MM.1S (cell line): ENCODE results near the gene CACNA2D1.

Experiments used
- DNase-seq: peaks from one replicate; pipeline ENCODE4 v3.0.0-alpha.2; 2015
- H2AFZ ChIP-seq: fragments of 300-600 bp; sonication (generic); 2 replicates; pipeline ENCODE4 v1.6.0; 2016; ENCODE audit warnings: antibody characterized with exemption, low read length
- H3F3A ChIP-seq: fragments of 300-600 bp; sonication (generic); 2 replicates; pipeline ENCODE4 v1.6.1; 2016; ENCODE audit warnings: mild to moderate bottlenecking, antibody characterized with exemption, low read length, moderate library complexity, mixed read lengths; ENCODE audit not compliant: insufficient read depth
- H3K27ac ChIP-seq: fragments of 300-600 bp; sonication (generic); 2 replicates; pipeline ENCODE4 v1.5.1; 2016; ENCODE audit warnings: mild to moderate bottlenecking, low read length
- H3K27me3 ChIP-seq: fragments of 300-600 bp; sonication (generic); replicated peaks from 2 replicates; pipeline ENCODE4 v1.6.0; 2016; ENCODE audit warnings: low read length; ENCODE audit not compliant: insufficient read depth
- H3K36me3 ChIP-seq: fragments of 300-600 bp; sonication (generic); replicated peaks from 2 replicates; pipeline ENCODE4 v1.6.1; 2016; ENCODE audit warnings: mild to moderate bottlenecking, low read length, mixed read lengths; ENCODE audit not compliant: insufficient read depth
- H3K4me1 ChIP-seq: fragments of 300-600 bp; sonication (generic); 2 replicates; pipeline ENCODE4 v1.6.1; 2016; ENCODE audit warnings: low read length, mixed read lengths
- H3K4me2 ChIP-seq: fragments of 300-600 bp; sonication (generic); 2 replicates; pipeline ENCODE4 v1.6.0; 2016; ENCODE audit warnings: low read depth, low read length
- H3K4me3 ChIP-seq: fragments of 300-600 bp; sonication (generic); 2 replicates; pipeline ENCODE4 v1.5.1; 2016; ENCODE audit warnings: low read length, mixed read lengths
- H3K79me2 ChIP-seq: fragments of 300-600 bp; sonication (generic); 2 replicates; pipeline ENCODE4 v1.6.1; 2016; ENCODE audit warnings: mixed run types, low read length, mixed read lengths
- H3K9ac ChIP-seq: fragments of 300-600 bp; sonication (generic); 2 replicates; pipeline ENCODE4 v1.6.1; 2016; ENCODE audit warnings: low read length, mixed read lengths
- H3K9me2 ChIP-seq: fragments of 300-600 bp; sonication (generic); replicated peaks from 2 replicates; pipeline ENCODE4 v1.6.1; 2016; ENCODE audit warnings: mild to moderate bottlenecking, low read length, mixed read lengths; ENCODE audit not compliant: insufficient read depth
- H3K9me3 ChIP-seq: fragments of 300-600 bp; sonication (generic); replicated peaks from 2 replicates; pipeline ENCODE4 v1.6.1; 2016; ENCODE audit warnings: mild to moderate bottlenecking, low read length, mixed read lengths; ENCODE audit not compliant: insufficient read depth
- H4K20me1 ChIP-seq: fragments of 300-600 bp; sonication (generic); 2 replicates; pipeline ENCODE4 v1.6.1; 2016; ENCODE audit warnings: mild to moderate bottlenecking, low read length, moderate library complexity, mixed read lengths; ENCODE audit not compliant: insufficient read depth
- CTCF ChIP-seq: fragments of 300-600 bp; sonication (generic); IDR thresholded peaks from 2 replicates; pipeline ENCODE4 v1.5.1; 2016; ENCODE audit warnings: antibody characterized with exemption, low read length, mixed read lengths
- EZH2 ChIP-seq: fragments of 300-600 bp; sonication (generic); optimal IDR thresholded peaks from 2 replicates; pipeline ENCODE3; 2017; ENCODE audit warnings: low read depth, mild to moderate bottlenecking, antibody characterized with exemption, low read length, mixed read lengths
- EZH2phosphoT487 ChIP-seq: fragments of 300-600 bp; sonication (generic); IDR thresholded peaks from 2 replicates; pipeline ENCODE4 v1.6.1; 2018; ENCODE audit warnings: antibody characterized with exemption, low read length

CACNA2D1 gene

GRCh38 chr7:82054544-82054943, 389.0 kb downstream of the CACNA2D1 start:
- Histone ChIP-seq H3K9me3 (no peaks in the 10 kb centered on the region), H3K9ac (no peak overlapping the region), H3K79me2 (no peaks in the 10 kb centered on the region), H2AFZ (no peak overlapping the region), H3K4me1 (no peaks in the 10 kb centered on the region), H3K4me2 (no peak overlapping the region), H4K20me1 (no peaks in the 10 kb centered on the region), H3F3A (no peaks in the 10 kb centered on the region), H3K36me3 (no peaks in the 10 kb centered on the region), H3K9me2 (no peaks in the 10 kb centered on the region), H3K27ac (no peak overlapping the region), H3K4me3 (no peak overlapping the region), H3K27me3 (no peaks in the 10 kb centered on the region)
- TF ChIP-seq CTCF = no peak
- TF ChIP-seq EZH2 = no peak
- no peak for TF ChIP-seq EZH2phosphoT487
- no peak for DNase-seq

- Histone ChIP-seq H3F3A (no peaks in the 10 kb centered on the region), H3K9me2 (no peaks in the 10 kb centered on the region), H3K36me3 (no peaks in the 10 kb centered on the region), H4K20me1 (no peaks in the 10 kb centered on the region), H3K27me3 (no peaks in the 10 kb centered on the region), H3K4me3 (no peak overlapping the region), H3K79me2 (no peaks in the 10 kb centered on the region), H3K9me3 (no peaks in the 10 kb centered on the region), H2AFZ (no peak overlapping the region), H3K9ac (no peak overlapping the region), H3K4me2 (no peak overlapping the region), H3K27ac (no peak overlapping the region), H3K4me1 (no peaks in the 10 kb centered on the region)
- no peak for TF ChIP-seq EZH2phosphoT487
- DNase-seq = no peak
Measured at GRCh38 chr7:82053453-82054032, 390.0 kb downstream of the CACNA2D1 start.

GRCh38 chr7:82051601-82052000, 392.0 kb downstream of the CACNA2D1 start:
- H4K20me1 ChIP-seq = no peaks in the 10 kb centered on the region
- H3K9me3 ChIP-seq = no peaks in the 10 kb centered on the region
- H3K27me3 ChIP-seq = no peaks in the 10 kb centered on the region
- no peaks in the 10 kb centered on the region for H3K36me3 ChIP-seq
- H3K27ac ChIP-seq = no peak overlapping the region
- H3K9me2 ChIP-seq = no peaks in the 10 kb centered on the region
- H3F3A ChIP-seq = no peaks in the 10 kb centered on the region
- H3K4me3 ChIP-seq = no peak overlapping the region
- no peak overlapping the region for H3K4me2 ChIP-seq
- H3K4me1 ChIP-seq = no peaks in the 10 kb centered on the region
- no peak for TF ChIP-seq EZH2
- no peak for TF ChIP-seq CTCF
- TF ChIP-seq EZH2phosphoT487 = no peak
- no peak overlapping the region for H2AFZ ChIP-seq
- DNase-seq = no peak
- H3K79me2 ChIP-seq = no peaks in the 10 kb centered on the region
- H3K9ac ChIP-seq = no peak overlapping the region

- H3K4me3 ChIP-seq = no peak overlapping the region
- no peak overlapping the region for H2AFZ ChIP-seq
- H3K27ac ChIP-seq = no peak overlapping the region
- no peak overlapping the region for H3K4me2 ChIP-seq
- TF ChIP-seq CTCF = no peak
- no peak for TF ChIP-seq EZH2phosphoT487
- no peak for TF ChIP-seq EZH2
- no peaks in the 10 kb centered on the region for H3K79me2 ChIP-seq
- H3K9ac ChIP-seq = no peak overlapping the region
- DNase-seq = no peak
- H3F3A ChIP-seq = no peaks in the 10 kb centered on the region
- H3K36me3 ChIP-seq = no peaks in the 10 kb centered on the region
- H3K9me2 ChIP-seq = no peaks in the 10 kb centered on the region
- no peaks in the 10 kb centered on the region for H3K4me1 ChIP-seq
- H4K20me1 ChIP-seq = no peaks in the 10 kb centered on the region
- H3K27me3 ChIP-seq = no peaks in the 10 kb centered on the region
- no peaks in the 10 kb centered on the region for H3K9me3 ChIP-seq
Measured at GRCh38 chr7:82050792-82051191, 392.8 kb downstream of the CACNA2D1 start.
